ENCODE results near the gene ADAMTSL1. TPM values are rescaled to one million over a fixed set of nuclear protein-coding genes. Genes with fewer than 3 reads are reported as not detected.

Gene ADAMTSL1
- total RNA-seq, 2 experiments from 2014 or later: not detected

DNA sequence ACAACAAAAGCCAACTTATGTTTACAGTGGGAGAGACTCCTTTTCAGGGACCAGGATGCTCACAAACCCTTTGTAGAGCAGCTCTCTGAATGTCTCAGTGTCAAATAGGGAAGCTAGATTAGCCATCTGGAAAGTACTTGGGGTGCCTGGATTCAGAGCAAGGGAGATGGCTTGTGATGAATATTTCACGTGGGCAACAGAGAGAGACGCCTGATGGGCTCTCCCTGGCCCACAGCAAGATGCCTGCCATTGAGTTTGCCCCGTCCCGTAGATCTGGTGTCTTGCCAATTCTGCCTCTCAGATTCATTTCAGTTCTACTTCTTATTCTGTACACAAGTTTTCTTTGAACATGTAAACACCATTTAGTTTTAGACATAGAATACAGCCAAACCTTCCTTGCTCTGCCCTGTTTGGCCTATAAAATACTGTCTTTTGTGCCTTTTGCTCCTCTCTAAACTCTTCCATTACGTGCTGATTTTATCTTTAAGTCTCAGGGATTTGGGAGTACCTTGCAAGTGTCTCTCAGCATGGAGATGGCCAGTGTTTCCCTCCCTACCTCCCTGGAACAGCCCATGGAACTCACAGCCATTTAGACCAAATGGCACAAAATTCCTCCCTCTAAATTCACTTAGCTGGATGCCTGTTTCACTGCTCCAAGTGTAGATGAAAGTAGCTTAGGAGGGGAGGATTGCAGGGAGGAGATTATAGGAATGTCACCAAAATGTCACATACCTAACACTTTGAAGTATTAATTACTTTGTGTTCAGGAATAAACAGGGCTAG, 324.7 kb downstream of the ADAMTSL1 start:
- no peak overlapping the region for H3K4me3 Mint-ChIP-seq
- no peak overlapping the region for H3K27ac Mint-ChIP-seq
- DNase-seq: no peak
- ChIA-PET CTCF (interaction anchor here (0.7 kb wide), 1 partner anchor 371 kb away, joined by 7 read pairs; no protein-coding TSS in a partner anchor), POLR2A (no interaction called here)
- no peaks in the 10 kb centered on the region for H3K36me3 Mint-ChIP-seq (ENCODE audit: low read depth)
- no peaks in the 10 kb centered on the region for H3K9me3 Mint-ChIP-seq
- peaks cover 2% of the 10 kb centered on the region for H3K27me3 Mint-ChIP-seq
- no peaks in the 10 kb centered on the region for H3K4me1 Mint-ChIP-seq

DNA sequence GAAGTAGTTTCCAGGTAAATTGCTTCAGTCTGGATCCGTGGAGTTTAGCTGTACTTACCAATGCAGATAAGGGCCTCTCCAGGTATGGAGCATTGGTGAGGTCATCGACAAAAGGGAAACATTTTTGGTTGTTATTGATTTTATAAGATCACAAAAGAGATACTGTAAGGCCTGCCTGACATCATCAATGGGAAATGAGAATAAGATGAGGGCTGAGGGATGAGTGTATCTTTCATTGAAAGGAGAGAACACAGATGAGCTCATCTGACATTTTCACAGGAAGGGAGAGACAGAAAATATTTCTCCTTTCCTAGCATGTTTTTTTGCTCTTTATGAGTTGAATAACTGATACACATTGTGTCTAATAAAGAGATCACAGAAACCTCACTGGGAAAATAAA, 325.5 kb downstream of the ADAMTSL1 start:
- no peak for DNase-seq
- H3K4me3 Mint-ChIP-seq: no peak overlapping the region
- peaks cover 5% of the 10 kb centered on the region for H3K27me3 Mint-ChIP-seq
- no peaks in the 10 kb centered on the region for H3K9me3 Mint-ChIP-seq
- H3K27ac Mint-ChIP-seq: no peak overlapping the region
- H3K36me3 Mint-ChIP-seq (ENCODE audit: low read depth): no peaks in the 10 kb centered on the region
- ChIA-PET CTCF (no interaction called here), POLR2A (no interaction called here)
- H3K4me1 Mint-ChIP-seq: no peaks in the 10 kb centered on the region

DNA sequence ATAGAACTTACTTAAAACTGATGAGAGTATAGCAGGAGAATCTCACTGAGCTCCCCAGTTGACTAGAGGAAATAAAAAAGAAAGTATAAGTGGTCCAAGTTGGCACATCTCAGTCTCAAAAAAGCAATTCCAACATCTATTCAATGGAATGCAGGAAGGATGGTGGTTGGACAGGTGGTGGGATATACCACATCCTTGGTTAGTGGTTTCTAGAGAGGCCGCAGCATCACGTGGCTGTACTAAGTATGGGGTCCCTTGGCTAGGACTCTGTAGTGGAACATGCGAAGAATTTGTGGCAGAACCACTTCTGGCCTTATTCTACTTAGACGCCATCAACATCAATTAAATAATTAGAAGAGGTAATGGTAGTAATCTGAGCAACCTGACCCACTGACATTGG, 326.6 kb downstream of the ADAMTSL1 start:
- Mint-ChIP-seq H3K4me1 (no peaks in the 10 kb centered on the region), H3K27me3 (peaks cover 5% of the 10 kb centered on the region), H3K27ac (no peak overlapping the region), H3K4me3 (no peak overlapping the region), H3K36me3 (ENCODE audit: low read depth) (no peaks in the 10 kb centered on the region), H3K9me3 (no peaks in the 10 kb centered on the region)
- ChIA-PET POLR2A (no interaction called here), CTCF (interaction anchor here (0.6 kb wide), 1 partner anchor 12 kb away, joined by 3 read pairs; no protein-coding TSS in a partner anchor)
- DNase-seq: no peak

DNA sequence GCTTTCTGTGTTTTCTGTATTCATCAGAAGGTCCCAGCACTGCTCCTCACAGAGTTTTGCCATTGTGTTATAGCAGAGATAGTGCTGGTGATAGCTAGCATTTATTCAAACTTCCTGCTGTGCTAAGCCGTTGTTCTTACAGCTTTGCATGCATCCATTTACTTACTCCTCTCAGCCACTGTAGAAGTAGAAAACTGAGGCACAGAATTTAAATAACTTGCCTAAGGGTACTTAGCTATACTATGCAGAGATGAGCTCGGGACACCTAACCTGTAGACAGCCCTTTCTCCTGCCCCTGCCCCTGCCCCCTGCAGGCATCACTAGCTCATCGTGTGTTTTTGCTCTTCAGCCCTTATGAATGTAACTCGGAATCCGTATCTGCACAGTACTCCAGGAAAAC, 331.4 kb downstream of the ADAMTSL1 start:
- ChIA-PET CTCF (no interaction called here), POLR2A (no interaction called here)
- no peak overlapping the region for H3K4me3 Mint-ChIP-seq
- no peaks in the 10 kb centered on the region for H3K36me3 Mint-ChIP-seq (ENCODE audit: low read depth)
- H3K27ac Mint-ChIP-seq: no peak overlapping the region
- no peaks in the 10 kb centered on the region for H3K9me3 Mint-ChIP-seq
- no peaks in the 10 kb centered on the region for H3K4me1 Mint-ChIP-seq
- no peak for DNase-seq
- peaks cover 3% of the 10 kb centered on the region for H3K27me3 Mint-ChIP-seq

DNA sequence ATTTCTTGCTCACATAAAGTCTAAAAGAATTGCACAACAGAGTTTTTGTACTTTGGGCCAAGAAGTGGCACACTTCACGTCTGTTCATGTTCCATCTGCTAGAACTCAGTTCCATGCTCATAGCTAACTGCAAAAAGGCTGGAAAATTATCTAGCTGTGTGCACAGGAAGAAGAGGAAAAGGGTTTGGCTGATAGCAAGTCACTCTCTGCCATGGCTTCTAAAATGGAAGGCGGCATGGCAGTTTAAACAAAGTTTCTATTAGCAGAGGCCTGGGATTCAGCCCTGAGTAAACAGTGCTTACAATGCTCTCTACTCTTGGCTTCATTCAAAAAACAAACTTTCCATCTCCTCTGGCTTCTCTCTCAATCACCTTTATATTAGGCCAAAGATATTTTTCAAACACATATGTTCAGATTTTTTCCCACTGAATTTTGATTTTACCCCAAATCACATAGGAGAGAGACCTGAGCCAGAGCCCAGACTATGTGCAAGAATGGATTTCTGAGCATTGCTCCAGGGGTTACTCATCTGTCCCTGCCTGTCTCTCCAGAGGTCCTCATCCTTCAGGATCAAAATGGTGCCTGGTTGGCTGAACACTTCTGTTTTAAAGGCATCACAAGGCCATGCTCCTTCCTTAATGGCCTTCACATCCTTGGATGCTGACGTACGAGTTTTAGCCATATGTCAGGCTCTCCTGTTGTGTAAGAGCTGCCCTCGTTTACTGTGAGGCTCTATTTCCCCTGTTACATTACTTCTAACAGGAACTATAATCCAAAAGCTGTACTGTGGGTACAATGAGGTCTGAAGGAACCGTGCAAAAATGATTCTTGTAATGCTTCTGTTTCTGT, 332.5 kb downstream of the ADAMTSL1 start:
- peaks cover 3% of the 10 kb centered on the region for H3K27me3 Mint-ChIP-seq

DNA sequence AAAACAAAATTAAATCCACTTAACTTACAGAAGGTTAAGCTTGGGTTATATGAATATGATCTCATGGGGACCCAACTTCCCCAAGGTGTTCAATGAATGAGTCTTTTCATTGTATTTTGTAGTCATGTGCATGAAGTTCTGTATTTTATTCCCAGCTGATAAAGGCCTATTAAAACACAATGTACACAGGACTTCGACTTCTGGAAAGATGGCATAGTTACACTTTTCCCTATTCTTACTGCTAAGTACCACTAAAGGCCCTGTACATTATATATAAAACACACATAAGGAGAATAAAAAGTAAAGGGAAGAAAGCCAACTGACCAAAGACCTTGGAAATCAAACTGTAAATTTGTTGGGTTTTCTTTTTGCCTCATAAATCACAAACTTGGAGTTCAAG, 336.6 kb downstream of the ADAMTSL1 start:
- Mint-ChIP-seq H3K4me1 (no peaks in the 10 kb centered on the region), H3K4me3 (no peak overlapping the region), H3K27me3 (no peaks in the 10 kb centered on the region), H3K36me3 (ENCODE audit: low read depth) (no peaks in the 10 kb centered on the region), H3K27ac (no peak overlapping the region), H3K9me3 (no peaks in the 10 kb centered on the region)
- CTCF ChIA-PET: no interaction called here
- no peak for DNase-seq
- POLR2A ChIA-PET: no interaction called here

More for the DNA sequence above, 332.5 kb downstream of the ADAMTSL1 start:
- no peaks in the 10 kb centered on the region for H3K9me3 Mint-ChIP-seq
- CTCF ChIA-PET: no interaction called here
- H3K36me3 Mint-ChIP-seq (ENCODE audit: low read depth): no peaks in the 10 kb centered on the region
- H3K4me1 Mint-ChIP-seq: no peaks in the 10 kb centered on the region
- no peak for DNase-seq
- H3K27ac Mint-ChIP-seq: no peak overlapping the region
- no peak overlapping the region for H3K4me3 Mint-ChIP-seq
- POLR2A ChIA-PET: no interaction called here

DNA sequence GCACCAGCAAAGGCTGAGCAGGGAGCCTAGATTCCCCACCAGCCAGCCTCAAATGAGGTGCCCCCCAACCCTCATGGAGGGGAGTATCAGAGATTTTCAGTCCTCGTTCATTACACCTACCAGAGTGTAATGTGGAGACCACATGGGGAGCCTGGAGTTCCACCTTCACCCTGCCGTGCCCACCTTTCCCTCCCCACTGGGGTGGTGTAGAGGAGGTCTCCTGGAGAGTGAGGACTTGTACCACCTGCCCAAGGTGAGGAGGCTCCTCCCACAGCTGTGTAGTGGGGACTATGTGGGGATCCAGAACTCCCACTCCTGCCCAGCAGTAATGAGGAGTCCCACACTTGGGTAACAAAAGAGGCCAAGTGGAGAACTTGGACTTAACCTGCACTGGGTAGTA, 337.2 kb downstream of the ADAMTSL1 start:
- ChIA-PET CTCF (no interaction called here), POLR2A (no interaction called here)
- H3K9me3 Mint-ChIP-seq: no peaks in the 10 kb centered on the region
- H3K36me3 Mint-ChIP-seq (ENCODE audit: low read depth): no peaks in the 10 kb centered on the region
- H3K27me3 Mint-ChIP-seq: no peaks in the 10 kb centered on the region
- H3K4me3 Mint-ChIP-seq: no peak overlapping the region
- no peak overlapping the region for H3K27ac Mint-ChIP-seq
- DNase-seq: no peak
- no peaks in the 10 kb centered on the region for H3K4me1 Mint-ChIP-seq

DNA sequence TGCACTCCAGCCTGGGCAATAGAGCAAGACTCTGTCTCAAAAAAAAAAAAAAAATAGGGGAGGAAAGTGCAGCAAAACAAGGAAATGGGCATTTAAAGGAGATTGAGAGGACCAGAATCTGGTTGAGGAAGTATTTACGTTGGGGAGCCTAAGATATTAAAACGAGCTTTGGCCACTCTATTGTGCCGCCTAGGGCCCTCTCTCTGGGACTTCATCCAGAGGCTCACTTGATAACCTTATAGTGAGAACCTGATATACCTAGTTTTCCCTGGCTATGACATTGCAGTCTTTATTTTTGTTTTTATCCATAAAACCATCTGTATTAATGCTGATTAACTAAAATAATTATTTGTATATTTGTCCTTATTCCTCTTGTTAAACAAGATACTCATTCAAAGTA, 345.5 kb downstream of the ADAMTSL1 start:
- no peaks in the 10 kb centered on the region for H3K4me1 Mint-ChIP-seq

DNA sequence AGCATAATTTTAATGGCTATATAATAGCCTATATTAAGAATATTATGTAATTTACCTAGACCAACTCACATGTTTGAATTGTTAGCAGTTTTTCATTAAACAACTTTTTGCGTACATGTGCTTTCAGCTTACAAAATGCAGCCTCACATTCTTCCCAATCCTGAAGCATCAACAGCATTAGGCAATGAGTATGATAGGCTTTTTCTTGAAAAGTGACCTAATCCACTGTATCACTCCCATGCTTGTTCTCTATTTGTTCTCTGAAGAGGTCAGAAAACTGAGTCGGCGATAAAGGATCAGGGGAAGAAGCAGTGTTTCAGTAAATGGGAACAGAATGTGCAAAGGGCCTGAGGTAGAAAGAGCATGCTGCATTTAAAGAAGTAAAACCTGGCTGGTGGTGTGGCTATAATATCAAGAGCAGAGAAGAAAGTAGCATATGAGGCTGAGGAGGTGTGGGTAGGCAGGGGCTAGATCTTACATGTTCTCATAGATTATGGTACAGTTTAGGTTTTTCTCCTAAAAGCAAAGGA, 346.7 kb downstream of the ADAMTSL1 start:
- H3K27me3 Mint-ChIP-seq: no peaks in the 10 kb centered on the region
- CTCF ChIA-PET: no interaction called here
- POLR2A ChIA-PET: no interaction called here
- no peak for DNase-seq
- H3K4me3 Mint-ChIP-seq: no peak overlapping the region
- no peaks in the 10 kb centered on the region for H3K36me3 Mint-ChIP-seq (ENCODE audit: low read depth)
- no peak overlapping the region for H3K27ac Mint-ChIP-seq
- no peaks in the 10 kb centered on the region for H3K9me3 Mint-ChIP-seq
- peaks cover 2% of the 10 kb centered on the region for H3K4me1 Mint-ChIP-seq

More for the DNA sequence above, 345.5 kb downstream of the ADAMTSL1 start:
- ChIA-PET CTCF (interaction anchor here (0.7 kb wide), 1 partner anchor 175 kb away, joined by 3 read pairs; no protein-coding TSS in a partner anchor), POLR2A (no interaction called here)
- Mint-ChIP-seq H3K27ac (no peak overlapping the region), H3K4me3 (no peak overlapping the region), H3K27me3 (no peaks in the 10 kb centered on the region), H3K9me3 (no peaks in the 10 kb centered on the region), H3K36me3 (ENCODE audit: low read depth) (no peaks in the 10 kb centered on the region)
- no peak for DNase-seq

DNA sequence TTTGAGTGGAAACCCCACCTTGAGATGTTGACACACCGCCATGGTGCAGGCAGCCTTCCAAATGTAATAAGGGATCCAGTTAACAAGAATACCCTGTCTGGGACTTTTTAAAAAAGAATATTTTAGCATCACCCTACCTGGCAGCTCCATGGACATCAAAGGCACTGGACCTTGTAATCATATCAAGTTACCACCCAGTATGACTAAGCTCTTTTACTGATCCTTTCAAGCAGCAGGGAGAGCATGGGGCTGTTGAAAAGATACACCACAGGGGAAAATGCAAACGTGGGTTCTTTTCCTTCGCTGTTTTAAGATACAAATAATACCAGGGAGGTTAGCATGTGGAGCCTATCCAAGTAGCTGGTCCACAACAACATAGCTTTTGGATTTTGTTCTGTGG, 347.8 kb downstream of the ADAMTSL1 start:
- no peaks in the 10 kb centered on the region for H3K9me3 Mint-ChIP-seq
- ChIA-PET POLR2A (no interaction called here), CTCF (no interaction called here)
- H3K27me3 Mint-ChIP-seq: no peaks in the 10 kb centered on the region
- H3K36me3 Mint-ChIP-seq (ENCODE audit: low read depth): no peaks in the 10 kb centered on the region
- H3K4me3 Mint-ChIP-seq: no peak overlapping the region
- DNase-seq: no peak
- no peak overlapping the region for H3K27ac Mint-ChIP-seq
- H3K4me1 Mint-ChIP-seq: peaks cover 11% of the 10 kb centered on the region

DNA sequence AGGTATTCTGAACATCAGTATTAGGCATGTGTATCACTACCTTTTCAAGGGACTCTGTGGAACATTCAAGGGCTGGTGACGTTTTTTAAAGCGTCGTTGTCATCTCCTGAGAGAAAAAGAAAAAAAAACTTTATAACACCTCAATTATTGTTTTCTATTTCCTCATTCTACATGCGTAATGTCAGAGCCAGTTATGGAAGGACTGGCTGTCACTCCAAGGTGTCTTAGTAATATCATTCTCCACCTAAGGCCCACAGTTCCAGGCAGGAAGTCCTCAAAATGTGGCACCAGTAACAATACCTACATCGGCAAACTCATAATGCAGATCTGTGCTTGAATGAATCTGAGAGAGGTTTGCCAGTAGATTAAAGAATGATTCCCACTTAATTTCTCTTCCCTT, 348.9 kb downstream of the ADAMTSL1 start:
- H3K27me3 Mint-ChIP-seq: no peaks in the 10 kb centered on the region
- DNase-seq: no peak
- no peaks in the 10 kb centered on the region for H3K36me3 Mint-ChIP-seq (ENCODE audit: low read depth)
- POLR2A ChIA-PET: no interaction called here
- H3K4me1 Mint-ChIP-seq: peaks cover 11% of the 10 kb centered on the region
- no peak overlapping the region for H3K27ac Mint-ChIP-seq
- H3K9me3 Mint-ChIP-seq: no peaks in the 10 kb centered on the region
- H3K4me3 Mint-ChIP-seq: no peak overlapping the region
- CTCF ChIA-PET: no interaction called here

DNA sequence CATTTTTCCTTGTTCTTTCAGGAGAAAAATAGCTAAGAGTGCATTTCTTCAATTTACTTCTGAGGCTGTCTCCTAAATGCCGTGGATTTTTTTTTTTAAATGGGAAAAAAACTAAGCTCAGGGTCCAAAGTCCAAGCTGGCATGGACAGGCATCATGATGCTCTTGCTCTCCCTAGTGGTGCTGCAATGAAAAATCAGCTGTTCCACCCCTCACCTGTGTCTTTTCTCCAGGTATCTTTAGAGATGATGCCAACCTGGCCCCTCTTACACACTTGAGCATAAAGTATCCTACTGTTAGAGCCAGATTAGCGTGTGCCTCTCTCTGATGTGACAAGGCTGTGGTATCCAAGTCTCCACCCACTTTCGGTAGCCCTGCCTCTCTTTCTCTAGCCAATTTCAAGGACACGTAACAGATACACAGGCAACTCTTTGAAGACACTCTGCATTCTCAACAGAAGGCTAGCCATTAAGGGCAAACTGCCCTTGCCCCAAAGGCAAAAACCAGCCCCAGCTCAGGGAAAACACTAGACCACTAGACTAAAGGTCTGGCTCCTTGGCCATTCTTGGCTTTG, 350.2 kb downstream of the ADAMTSL1 start:
- H3K9me3 Mint-ChIP-seq: no peaks in the 10 kb centered on the region
- no peak overlapping the region for H3K27ac Mint-ChIP-seq
- no peak for DNase-seq
- POLR2A ChIA-PET: no interaction called here
- H3K36me3 Mint-ChIP-seq (ENCODE audit: low read depth): no peaks in the 10 kb centered on the region
- H3K4me3 Mint-ChIP-seq: no peak overlapping the region
- H3K4me1 Mint-ChIP-seq: peaks cover 11% of the 10 kb centered on the region
- CTCF ChIA-PET: no interaction called here
- no peaks in the 10 kb centered on the region for H3K27me3 Mint-ChIP-seq

DNA sequence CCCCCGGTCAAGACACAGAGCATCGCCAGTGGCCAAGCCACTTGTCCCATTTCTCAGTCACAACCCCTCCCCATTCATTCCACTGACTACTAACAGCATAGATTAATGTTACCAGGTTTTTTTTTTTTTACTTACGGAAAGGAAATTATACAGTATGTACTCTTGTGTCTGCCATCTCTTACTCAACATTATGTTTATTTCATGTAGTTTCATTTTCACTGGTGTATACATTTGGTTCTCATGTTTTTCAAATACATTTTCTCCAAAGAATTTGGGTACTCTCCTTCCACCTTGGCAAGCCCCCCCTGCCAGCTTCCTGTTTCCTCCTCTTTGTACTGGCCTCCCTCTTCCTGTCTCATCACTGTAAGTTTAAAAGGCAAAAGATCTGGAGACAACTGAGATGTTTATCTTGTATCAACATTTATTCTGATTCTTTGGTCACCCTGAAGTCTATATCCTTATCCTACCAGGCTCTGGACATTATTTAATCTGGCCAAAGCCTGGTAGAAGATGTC, 351.8 kb downstream of the ADAMTSL1 start:
- ChIA-PET POLR2A (no interaction called here), CTCF (no interaction called here)
- peaks cover 2% of the 10 kb centered on the region for H3K27me3 Mint-ChIP-seq
- H3K27ac Mint-ChIP-seq: no peak overlapping the region
- H3K36me3 Mint-ChIP-seq (ENCODE audit: low read depth): no peaks in the 10 kb centered on the region
- no peak overlapping the region for H3K4me3 Mint-ChIP-seq
- no peaks in the 10 kb centered on the region for H3K9me3 Mint-ChIP-seq
- peaks cover 11% of the 10 kb centered on the region for H3K4me1 Mint-ChIP-seq
- no peak for DNase-seq

Measured in activated CD4-positive, alpha-beta memory T cell treated with anti-CD3 and anti-CD28 coated beads, Interleukin-2, amount 10 ng/mL, durations not matched to agents 7 days and 5 days (primary cell).